HEK293 (cell line): ENCODE measurements around the gene FKBP4.

ENCODE experiments used
- CTCF ChIA-PET: fragments of 350-600 bp; formaldehyde crosslinking; extraction: SDS; loops from one replicate; lab custom pipeline; 2021; ENCODE audit warnings: antibody characterized with exemption; lab: Yijun Ruan, JAX
- POLR2A ChIA-PET: fragments of 300-600 bp; formaldehyde crosslinking; extraction: SDS; loops from one replicate; lab custom pipeline; 2020; ENCODE audit warnings: antibody characterized with exemption, inconsistent platforms; lab: Yijun Ruan, JAX
- H3K27ac ChIP-seq: fragments of 200-500 bp; sonication (Bioruptor generic); 2 replicates; pipeline ENCODE4 v1.5.1; 2014; ENCODE audit warnings: low read depth, low read length, control low read depth, inconsistent platforms; ENCODE audit errors: extremely low read depth
- H3K36me3 ChIP-seq, 2 experiments: fragments of 200-500 bp in 1 of 2; sonication (Bioruptor generic) in 1 of 2; 1 replicate in 1 of 2; 2 replicates in 1 of 2; pipeline ENCODE4 v1.5.1; 2014 to 2017; ENCODE audit warnings: inconsistent platforms in 2 of 2, low read length in 2 of 2; ENCODE audit not compliant: control insufficient read depth in 2 of 2, insufficient read depth in 1 of 2
- H3K4me1 ChIP-seq: fragments of 200-500 bp; sonication (Bioruptor generic); 2 replicates; pipeline ENCODE4 v1.5.1; 2014; ENCODE audit warnings: mild to moderate bottlenecking, low read length, inconsistent platforms; ENCODE audit not compliant: control insufficient read depth, insufficient read depth
- H3K4me3 ChIP-seq: 2 replicates; pipeline ENCODE4 v1.5.1; 2011; ENCODE audit warnings: low read depth, mild to moderate bottlenecking, control low read depth, low read length, moderate library complexity
- H3K9me3 ChIP-seq: fragments of 200-500 bp; sonication (Bioruptor generic); 2 replicates; pipeline ENCODE4 v1.5.1; 2014; ENCODE audit warnings: low read depth, low read length, inconsistent platforms; ENCODE audit not compliant: control insufficient read depth, insufficient read depth
- BCL11A ChIP-seq: fragments of 450-650 bp; formaldehyde crosslinking; IDR thresholded peaks from 2 replicates; pipeline ENCODE4 v1.5.1; 2016; ENCODE audit warnings: low read depth, missing biosample characterization, missing genetic modification characterization
- EGR2 ChIP-seq: fragments of 450-650 bp; formaldehyde crosslinking; IDR thresholded peaks from 2 replicates; pipeline ENCODE4 v1.5.1; 2016; ENCODE audit warnings: low read depth, missing biosample characterization, missing genetic modification characterization
- IKZF3 ChIP-seq: fragments of 450-650 bp; IDR thresholded peaks from 2 replicates; pipeline ENCODE4 v1.5.0; 2018; ENCODE audit warnings: missing biosample characterization, mild to moderate bottlenecking, missing genetic modification characterization, moderate library complexity
- MZF1 ChIP-seq: fragments of 450-650 bp; formaldehyde crosslinking; IDR thresholded peaks from 2 replicates; pipeline ENCODE4 v1.5.1; 2017; ENCODE audit warnings: missing biosample characterization, missing genetic modification characterization, borderline replicate concordance
- SP3 ChIP-seq: fragments of 450-650 bp; formaldehyde crosslinking; IDR thresholded peaks from 2 replicates; pipeline ENCODE4 v1.5.1; 2016; ENCODE audit warnings: missing biosample characterization, missing genetic modification characterization
- ZBTB11 ChIP-seq: fragments of 450-650 bp; formaldehyde crosslinking; conservative IDR thresholded peaks from 2 replicates; pipeline ENCODE4 v1.5.1; 2016; ENCODE audit warnings: low read depth, missing biosample characterization, missing genetic modification characterization
- ZBTB20 ChIP-seq: fragments of 450-650 bp; formaldehyde crosslinking; IDR thresholded peaks from 2 replicates; pipeline ENCODE4 v1.5.1; 2016; ENCODE audit warnings: missing biosample characterization, missing genetic modification characterization
- ZNF112 ChIP-seq: fragments of 450-650 bp; formaldehyde crosslinking; IDR thresholded peaks from 2 replicates; pipeline ENCODE4 v1.5.0; 2017; ENCODE audit warnings: missing biosample characterization, missing genetic modification characterization
- ZNF202 ChIP-seq: fragments of 450-650 bp; formaldehyde crosslinking; IDR thresholded peaks from 2 replicates; pipeline ENCODE4 v1.5.1; 2016; ENCODE audit warnings: missing biosample characterization, missing genetic modification characterization, borderline replicate concordance
- ZNF239 ChIP-seq: fragments of 450-650 bp; formaldehyde crosslinking; IDR thresholded peaks from 2 replicates; pipeline ENCODE4 v1.5.1; 2016; ENCODE audit warnings: missing biosample characterization, missing genetic modification characterization
- ZNF248 ChIP-seq: fragments of 450-650 bp; formaldehyde crosslinking; IDR thresholded peaks from 2 replicates; pipeline ENCODE4 v1.5.1; 2017; ENCODE audit warnings: missing biosample characterization, missing genetic modification characterization
- ZNF311 ChIP-seq: fragments of 450-650 bp; formaldehyde crosslinking; IDR thresholded peaks from 2 replicates; pipeline ENCODE4 v1.5.1; 2017; ENCODE audit warnings: missing biosample characterization, missing genetic modification characterization, borderline replicate concordance
- ZNF37A ChIP-seq: fragments of 450-650 bp; IDR thresholded peaks from 2 replicates; pipeline ENCODE4 v1.5.1; 2018; ENCODE audit warnings: missing biosample characterization, missing genetic modification characterization
- ZNF510 ChIP-seq: fragments of 450-650 bp; formaldehyde crosslinking; IDR thresholded peaks from 2 replicates; pipeline ENCODE4 v1.5.1; 2018; ENCODE audit warnings: mild to moderate bottlenecking, missing genetic modification characterization, missing biosample characterization; ENCODE audit not compliant: insufficient replicate concordance
- ZNF530 ChIP-seq: fragments of 450-650 bp; formaldehyde crosslinking; IDR thresholded peaks from 2 replicates; pipeline ENCODE4 v1.5.1; 2016; ENCODE audit warnings: low read depth, missing biosample characterization, missing genetic modification characterization
- ZNF621 ChIP-seq: fragments of 450-650 bp; formaldehyde crosslinking; IDR thresholded peaks from 2 replicates; pipeline ENCODE4 v1.5.1; 2017; ENCODE audit warnings: missing biosample characterization, missing genetic modification characterization
- ZNF639 ChIP-seq: fragments of 450-650 bp; formaldehyde crosslinking; IDR thresholded peaks from 2 replicates; pipeline ENCODE4 v1.5.1; 2016; ENCODE audit warnings: missing biosample characterization, missing genetic modification characterization
- ZNF660 ChIP-seq: fragments of 450-650 bp; IDR thresholded peaks from 2 replicates; pipeline ENCODE4 v1.5.1; 2018; ENCODE audit warnings: missing biosample characterization, mild to moderate bottlenecking, missing genetic modification characterization
- TF ChIP-seq, protein P1 (sequence below): fragments of 450-650 bp; formaldehyde crosslinking; IDR thresholded peaks from 2 replicates; pipeline ENCODE4 v1.5.0; 2017; ENCODE audit warnings: missing biosample characterization, missing genetic modification characterization, borderline replicate concordance
- TF ChIP-seq, protein P2 (sequence below): fragments of 450-650 bp; formaldehyde crosslinking; IDR thresholded peaks from 2 replicates; pipeline ENCODE4; 2016; ENCODE audit warnings: missing biosample characterization, missing genetic modification characterization
- TF ChIP-seq, protein P3 (sequence below): fragments of 450-650 bp; formaldehyde crosslinking; IDR thresholded peaks from 2 replicates; pipeline ENCODE4 v1.5.1; 2016; ENCODE audit warnings: missing biosample characterization, missing genetic modification characterization

FKBP4 gene

GRCh38 chr12:2773199-2773875 lies 21.4 kb upstream of the FKBP4 start:
- ChIA-PET POLR2A (no interaction called here), CTCF (interaction anchor here (0.6 to 1.1 kb wide), 2 partner anchors 8 to 801 kb away, joined by 3 to 4 read pairs; no protein-coding TSS in a partner anchor)

GRCh38 chr12:2775431-2775830 lies 19.3 kb upstream of the FKBP4 start:
- Histone ChIP-seq H3K27ac (no peak overlapping the region), H3K4me1 (no peaks in the 10 kb centered on the region), H3K9me3 (no peaks in the 10 kb centered on the region), H3K4me3 (no peak overlapping the region), H3K36me3 (no peaks in the 10 kb centered on the region)
- ChIA-PET CTCF (no interaction called here), POLR2A (no interaction called here)
- TF ChIP-seq EGR2: no peak

More at GRCh38 chr12:2773199-2773875, 21.4 kb upstream of the FKBP4 start:
- no peak for TF ChIP-seq ZNF248 (tag by site-specific recombination)
- TF ChIP-seq SP3 (tag by site-specific recombination): no peak
- TF ChIP-seq, protein P1, sequence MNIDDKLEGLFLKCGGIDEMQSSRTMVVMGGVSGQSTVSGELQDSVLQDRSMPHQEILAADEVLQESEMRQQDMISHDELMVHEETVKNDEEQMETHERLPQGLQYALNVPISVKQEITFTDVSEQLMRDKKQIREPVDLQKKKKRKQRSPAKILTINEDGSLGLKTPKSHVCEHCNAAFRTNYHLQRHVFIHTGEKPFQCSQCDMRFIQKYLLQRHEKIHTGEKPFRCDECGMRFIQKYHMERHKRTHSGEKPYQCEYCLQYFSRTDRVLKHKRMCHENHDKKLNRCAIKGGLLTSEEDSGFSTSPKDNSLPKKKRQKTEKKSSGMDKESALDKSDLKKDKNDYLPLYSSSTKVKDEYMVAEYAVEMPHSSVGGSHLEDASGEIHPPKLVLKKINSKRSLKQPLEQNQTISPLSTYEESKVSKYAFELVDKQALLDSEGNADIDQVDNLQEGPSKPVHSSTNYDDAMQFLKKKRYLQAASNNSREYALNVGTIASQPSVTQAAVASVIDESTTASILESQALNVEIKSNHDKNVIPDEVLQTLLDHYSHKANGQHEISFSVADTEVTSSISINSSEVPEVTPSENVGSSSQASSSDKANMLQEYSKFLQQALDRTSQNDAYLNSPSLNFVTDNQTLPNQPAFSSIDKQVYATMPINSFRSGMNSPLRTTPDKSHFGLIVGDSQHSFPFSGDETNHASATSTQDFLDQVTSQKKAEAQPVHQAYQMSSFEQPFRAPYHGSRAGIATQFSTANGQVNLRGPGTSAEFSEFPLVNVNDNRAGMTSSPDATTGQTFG: no peak
- TF ChIP-seq ZNF239 (tag by site-specific recombination): no peak
- no peak for TF ChIP-seq ZNF112 (tag by site-specific recombination)
- TF ChIP-seq BCL11A (tag by site-specific recombination): no peak
- no peak for TF ChIP-seq ZNF660
- TF ChIP-seq ZNF621 (tag by site-specific recombination): no peak
- TF ChIP-seq ZNF37A (tag by site-specific recombination): no peak
- no peak for TF ChIP-seq ZNF530 (tag by site-specific recombination)
- TF ChIP-seq IKZF3 (tag by site-specific recombination): no peak
- TF ChIP-seq ZNF311 (tag by site-specific recombination): no peak
- TF ChIP-seq ZBTB20 (tag by site-specific recombination): no peak
- no peak for TF ChIP-seq ZNF202 (tag by site-specific recombination)
- no peak for TF ChIP-seq MZF1 (tag by site-specific recombination)
- H3K4me3 ChIP-seq: no peak overlapping the region
- no peaks in the 10 kb centered on the region for H3K36me3 ChIP-seq
- no peaks in the 10 kb centered on the region for H3K9me3 ChIP-seq
- no peak overlapping the region for H3K27ac ChIP-seq
- no peaks in the 10 kb centered on the region for H3K4me1 ChIP-seq

- Histone ChIP-seq H3K4me3 (no peak overlapping the region), H3K36me3 (no peaks in the 10 kb centered on the region), H3K4me1 (no peaks in the 10 kb centered on the region), H3K9me3 (no peaks in the 10 kb centered on the region), H3K27ac (no peak overlapping the region)
- CTCF ChIA-PET: interaction anchor here (0.7 kb wide), 1 partner anchor 93 kb away, joined by 3 read pairs; no protein-coding TSS in a partner anchor
- POLR2A ChIA-PET: no interaction called here
- TF ChIP-seq, protein P2, sequence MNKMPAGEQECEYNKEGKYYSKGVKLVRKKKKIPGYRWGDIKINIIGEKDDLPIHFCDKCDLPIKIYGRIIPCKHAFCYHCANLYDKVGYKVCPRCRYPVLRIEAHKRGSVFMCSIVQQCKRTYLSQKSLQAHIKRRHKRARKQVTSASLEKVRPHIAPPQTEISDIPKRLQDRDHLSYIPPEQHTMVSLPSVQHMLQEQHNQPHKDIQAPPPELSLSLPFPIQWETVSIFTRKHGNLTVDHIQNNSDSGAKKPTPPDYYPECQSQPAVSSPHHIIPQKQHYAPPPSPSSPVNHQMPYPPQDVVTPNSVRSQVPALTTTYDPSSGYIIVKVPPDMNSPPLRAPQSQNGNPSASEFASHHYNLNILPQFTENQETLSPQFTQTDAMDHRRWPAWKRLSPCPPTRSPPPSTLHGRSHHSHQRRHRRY (tag by site-specific recombination): no peak
- TF ChIP-seq ZNF510 (tag by site-specific recombination): no peak
- no peak for TF ChIP-seq ZBTB11
- no peak for TF ChIP-seq ZNF639 (tag by site-specific recombination)
- TF ChIP-seq, protein P3, sequence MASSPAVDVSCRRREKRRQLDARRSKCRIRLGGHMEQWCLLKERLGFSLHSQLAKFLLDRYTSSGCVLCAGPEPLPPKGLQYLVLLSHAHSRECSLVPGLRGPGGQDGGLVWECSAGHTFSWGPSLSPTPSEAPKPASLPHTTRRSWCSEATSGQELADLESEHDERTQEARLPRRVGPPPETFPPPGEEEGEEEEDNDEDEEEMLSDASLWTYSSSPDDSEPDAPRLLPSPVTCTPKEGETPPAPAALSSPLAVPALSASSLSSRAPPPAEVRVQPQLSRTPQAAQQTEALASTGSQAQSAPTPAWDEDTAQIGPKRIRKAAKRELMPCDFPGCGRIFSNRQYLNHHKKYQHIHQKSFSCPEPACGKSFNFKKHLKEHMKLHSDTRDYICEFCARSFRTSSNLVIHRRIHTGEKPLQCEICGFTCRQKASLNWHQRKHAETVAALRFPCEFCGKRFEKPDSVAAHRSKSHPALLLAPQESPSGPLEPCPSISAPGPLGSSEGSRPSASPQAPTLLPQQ: no peak
Observed at GRCh38 chr12:2776129-2776806, 18.5 kb upstream of the FKBP4 start.
